Activated naive CD4-positive, alpha-beta T cell treated with anti-CD3 and anti-CD28 coated beads, Interleukin-2, amount 50 U/mL, for 72 hours (primary cell): Measurements from ENCODE around the gene ZNF423. TPM values are rescaled to one million over a fixed set of nuclear protein-coding genes. Genes with fewer than 3 reads are reported as not detected.

Experiments
- ATAC-seq, 2 donors: fragments of 150-1000 bp; cut with Tn5 transposase; 2 replicates each; pipeline ENCODE4 v1.10.0; 2021; ENCODE audit warnings: mild to moderate bottlenecking in 2 of 2, moderate library complexity in 2 of 2
- DNase-seq, 2 donors: peaks; one replicate each; pipeline ENCODE4 v3.0.0; 2021 to 2022; ENCODE audit warnings: low spot score in 2 of 2
- H3K27ac Mint-ChIP-seq, 2 donors: one replicate each; pipeline ENCODE4 v1.8.0; 2022; ENCODE audit warnings: mild to moderate bottlenecking in 2 of 2, mixed read lengths in 2 of 2
- H3K36me3 Mint-ChIP-seq, 2 donors: one replicate each; pipeline ENCODE4 v1.8.0; 2022; ENCODE audit warnings: mixed read lengths in 2 of 2
- H3K9me3 Mint-ChIP-seq, 2 donors: one replicate each; pipeline ENCODE4 v1.8.0; 2022; ENCODE audit warnings: mixed read lengths in 2 of 2
- total RNA-seq, 2 donors: library from RNA; stranded (reverse); gene quantifications; one replicate each; pipeline ENCODE4 v1.2.3, GENCODE V29; 2022

ZNF423 gene
- total RNA-seq, 2 donors from 2014 or later: 0.05 TPM; not detected in 1

DNA sequence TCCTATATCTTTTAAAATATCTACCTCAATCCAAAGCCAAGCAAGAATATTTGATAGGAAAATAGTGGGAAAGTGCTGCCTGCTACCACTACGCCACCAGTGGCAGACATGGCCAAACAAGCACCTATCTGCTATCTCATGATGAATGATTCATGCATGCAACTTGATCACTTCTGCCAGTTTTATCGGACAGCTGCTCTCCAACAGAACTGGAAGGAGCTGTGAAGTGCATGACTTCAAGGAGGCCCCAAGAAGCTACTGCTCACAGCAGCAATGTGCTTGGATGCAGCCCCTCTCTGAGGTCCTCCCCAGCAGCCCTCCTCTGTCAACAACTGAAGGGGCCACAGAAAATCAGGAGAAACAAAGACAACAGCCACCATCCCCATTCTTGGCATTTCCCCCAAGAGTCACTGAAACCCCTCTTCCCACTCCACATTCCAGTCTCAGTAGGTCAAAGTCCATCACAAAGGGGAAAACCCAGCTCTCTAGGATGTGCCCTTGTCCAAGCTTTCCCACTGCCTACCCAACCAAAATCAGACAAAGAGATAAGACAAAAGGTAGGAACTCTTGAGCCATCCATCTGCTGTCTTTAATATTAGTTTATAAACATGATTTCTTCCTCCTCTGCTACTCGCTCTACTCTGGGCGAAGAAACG, 267.1 kb downstream of the ZNF423 start:
- no peak for DNase-seq

DNA sequence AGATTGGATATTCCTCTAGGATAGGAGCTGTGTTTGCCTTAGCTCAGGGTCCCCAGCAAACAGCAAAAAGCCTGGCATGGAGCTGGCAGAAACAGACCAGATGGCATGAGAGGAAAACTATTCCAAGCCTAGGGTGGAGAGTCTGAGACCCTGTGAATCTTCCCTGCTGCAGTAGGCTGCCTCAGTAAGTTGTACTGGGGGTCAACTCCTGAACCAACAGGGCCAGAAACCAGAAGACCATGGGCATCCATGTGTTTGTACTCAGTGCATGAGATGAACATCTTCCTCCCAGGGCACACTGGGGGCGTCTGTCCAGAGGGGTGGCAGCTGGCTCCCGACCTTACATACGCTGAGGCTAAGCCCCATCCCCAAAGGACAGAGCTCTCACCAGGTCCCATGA, 267.9 kb downstream of the ZNF423 start:
- no peaks in the 10 kb centered on the region for H3K9me3 Mint-ChIP-seq
- no peaks in the 10 kb centered on the region for H3K36me3 Mint-ChIP-seq
- ATAC-seq (no peak), DNase-seq (no peak)
- no peak overlapping the region for H3K27ac Mint-ChIP-seq

More for the DNA sequence above, 267.1 kb downstream of the ZNF423 start:
- no peak overlapping the region for H3K27ac Mint-ChIP-seq
- no peaks in the 10 kb centered on the region for H3K36me3 Mint-ChIP-seq
- ATAC-seq: no peak
- H3K9me3 Mint-ChIP-seq: no peaks in the 10 kb centered on the region

DNA sequence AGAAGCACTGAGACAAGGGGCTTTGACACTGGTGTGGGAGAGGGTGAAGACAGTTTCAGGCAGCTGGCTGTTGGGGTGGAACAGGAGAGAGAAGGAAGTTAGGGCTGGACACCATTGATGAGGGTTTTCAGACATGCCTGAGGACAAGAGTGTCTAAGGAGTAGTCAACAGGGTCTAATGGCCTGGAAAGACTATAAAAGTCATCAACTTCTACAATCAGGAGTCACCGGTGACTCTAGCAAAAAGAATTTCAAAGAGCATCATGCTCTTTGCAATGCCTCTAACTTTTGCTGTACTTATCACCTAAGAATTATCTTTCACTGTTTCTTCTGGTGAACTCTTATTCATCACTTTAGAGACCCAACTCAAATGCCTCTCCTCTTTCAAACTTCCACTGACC, 268.4 kb downstream of the ZNF423 start:
- H3K9me3 Mint-ChIP-seq: no peaks in the 10 kb centered on the region
- no peak for DNase-seq
- no peak for ATAC-seq

DNA sequence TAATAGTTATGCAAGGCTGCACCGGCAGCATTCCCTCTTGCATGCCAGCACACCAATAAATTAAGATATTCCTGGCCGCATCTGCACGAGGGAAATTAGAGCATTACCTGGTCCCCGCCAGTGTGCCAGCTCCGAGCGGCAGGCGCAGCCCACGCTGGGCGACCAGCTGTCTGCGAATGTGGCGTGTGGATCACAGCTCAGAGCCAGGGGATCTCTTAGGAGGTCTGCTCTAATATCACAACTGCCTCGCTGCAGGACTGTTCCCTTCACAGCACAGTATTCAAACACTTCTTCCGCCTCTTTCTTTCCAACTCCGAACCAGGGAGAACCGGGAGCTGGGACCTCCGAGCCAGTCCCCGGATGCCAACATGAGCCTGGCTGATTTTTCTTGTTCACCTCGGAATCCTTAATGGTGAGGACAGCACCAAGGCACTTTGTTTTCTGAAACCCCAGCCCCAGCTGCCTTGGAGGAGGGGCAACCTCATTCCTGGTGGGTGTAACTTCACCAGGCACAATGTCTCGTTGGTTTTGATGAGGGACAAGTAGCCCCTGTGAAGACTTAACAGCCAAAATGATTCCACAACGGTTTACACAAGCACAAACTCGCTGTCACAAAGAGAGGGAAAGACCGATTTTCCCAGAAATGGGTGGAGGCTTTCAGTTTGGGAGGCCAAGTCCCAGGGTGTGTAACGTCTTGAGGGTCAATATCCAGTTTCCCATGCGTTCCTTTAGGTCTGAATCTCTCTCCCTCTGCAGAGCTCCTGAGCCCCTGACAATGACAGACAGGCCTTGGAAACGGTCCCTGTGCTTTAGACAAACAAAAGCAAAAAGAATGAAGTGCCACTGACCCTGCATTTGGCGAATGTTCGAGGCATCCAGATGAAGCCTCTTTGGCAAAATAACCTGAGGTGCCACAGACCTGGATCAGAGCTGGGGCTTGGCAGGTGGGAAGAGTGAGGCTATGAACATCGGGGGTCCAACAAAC, 269.2 kb downstream of the ZNF423 start:
- no peaks in the 10 kb centered on the region for H3K36me3 Mint-ChIP-seq
- DNase-seq (no peak), ATAC-seq (no peak)
- H3K9me3 Mint-ChIP-seq: no peaks in the 10 kb centered on the region
- no peak overlapping the region for H3K27ac Mint-ChIP-seq

More for the DNA sequence above, 268.4 kb downstream of the ZNF423 start:
- Mint-ChIP-seq H3K36me3 (no peaks in the 10 kb centered on the region), H3K27ac (no peak overlapping the region)

DNA sequence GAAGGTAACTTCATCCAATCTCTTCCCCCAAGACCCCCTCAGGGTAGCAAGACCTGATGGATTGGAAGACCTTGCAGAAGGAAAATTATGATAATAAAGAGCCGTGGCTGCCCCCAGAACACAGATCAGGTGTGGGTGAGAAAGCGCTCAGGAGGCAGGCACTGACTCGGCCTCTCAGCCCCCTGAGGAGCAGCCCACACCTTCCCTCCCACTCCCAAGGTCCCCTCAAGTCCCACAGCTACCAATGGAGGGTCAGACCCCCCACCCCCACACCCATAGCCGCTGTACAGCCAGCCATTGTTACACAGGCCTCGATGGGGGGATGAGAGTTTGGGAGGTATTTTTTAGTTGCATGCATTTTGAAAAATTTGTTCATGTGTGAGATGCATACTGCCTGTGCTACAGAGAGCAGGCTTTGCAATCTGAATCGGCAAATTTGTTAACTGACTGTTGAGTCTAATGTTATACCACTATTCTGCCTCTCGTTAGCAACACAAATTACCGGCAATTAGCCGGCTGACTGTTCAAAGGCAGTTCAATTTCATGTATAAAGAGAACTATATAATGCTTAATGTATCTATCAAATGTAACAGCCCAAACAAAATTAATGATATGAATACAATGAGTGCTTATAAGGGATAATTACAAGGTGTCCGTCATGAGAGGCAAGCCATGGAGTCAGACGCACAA, 270.6 kb downstream of the ZNF423 start:
- DNase-seq (no peak), ATAC-seq (no peak)
- Mint-ChIP-seq H3K36me3 (no peaks in the 10 kb centered on the region), H3K9me3 (no peaks in the 10 kb centered on the region), H3K27ac (no peak overlapping the region)

DNA sequence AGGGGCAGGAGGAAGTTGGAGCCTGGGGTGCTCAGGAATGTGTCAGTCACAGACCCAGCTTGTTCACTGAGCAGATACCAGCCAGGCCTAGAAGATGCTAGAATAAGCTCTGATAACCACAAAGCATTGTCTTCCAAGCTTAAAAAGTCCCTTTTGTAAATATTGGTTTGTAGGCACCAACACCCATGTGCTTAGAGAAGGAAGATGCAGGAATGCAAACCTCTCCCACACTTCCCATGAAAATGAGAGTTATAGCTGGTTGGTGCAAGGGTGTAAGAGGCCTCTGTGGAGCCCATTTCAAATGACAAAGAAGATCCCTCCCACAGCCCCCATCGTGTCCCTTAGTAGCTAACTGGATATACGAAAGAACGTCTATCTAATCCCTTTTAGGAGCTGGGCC, 272.0 kb downstream of the ZNF423 start:
- Mint-ChIP-seq H3K27ac (no peak overlapping the region), H3K9me3 (no peaks in the 10 kb centered on the region), H3K36me3 (no peaks in the 10 kb centered on the region)
- DNase-seq: no peak
- no peak for ATAC-seq

DNA sequence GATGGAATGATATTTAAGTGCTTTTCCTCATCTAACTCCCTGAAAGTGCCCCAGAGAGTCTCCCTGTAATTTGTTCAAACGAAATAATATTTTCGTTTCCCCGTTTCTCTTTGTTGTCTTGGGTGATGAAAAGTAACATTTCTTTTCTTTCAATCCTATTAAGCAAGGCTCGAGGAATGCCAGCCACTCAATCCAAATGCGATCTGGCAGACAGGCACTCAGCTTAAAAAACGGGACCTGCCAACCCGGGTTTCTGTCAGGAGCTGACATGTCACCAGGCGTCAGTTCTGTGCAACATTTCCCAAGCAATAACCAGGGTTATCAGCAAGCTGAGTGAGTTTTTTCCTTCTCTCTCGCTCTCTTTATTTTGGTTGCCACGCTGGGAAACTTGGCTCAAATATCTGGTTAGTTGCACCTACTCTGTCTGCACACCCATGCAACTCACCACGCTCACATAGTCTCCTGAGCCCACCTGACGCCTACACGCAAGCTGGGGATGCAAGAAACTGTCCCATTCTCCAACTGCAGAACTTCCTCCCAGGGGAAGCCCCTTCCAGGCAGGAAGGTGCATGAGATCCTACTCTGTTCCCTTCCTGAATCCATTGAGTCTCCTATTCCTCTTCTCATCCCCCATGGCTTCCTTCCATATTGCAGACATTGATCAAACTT, 274.1 kb downstream of the ZNF423 start:
- Mint-ChIP-seq H3K36me3 (no peaks in the 10 kb centered on the region), H3K27ac (no peak overlapping the region), H3K9me3 (no peaks in the 10 kb centered on the region)
- DNase-seq (no peak), ATAC-seq (no peak)

DNA sequence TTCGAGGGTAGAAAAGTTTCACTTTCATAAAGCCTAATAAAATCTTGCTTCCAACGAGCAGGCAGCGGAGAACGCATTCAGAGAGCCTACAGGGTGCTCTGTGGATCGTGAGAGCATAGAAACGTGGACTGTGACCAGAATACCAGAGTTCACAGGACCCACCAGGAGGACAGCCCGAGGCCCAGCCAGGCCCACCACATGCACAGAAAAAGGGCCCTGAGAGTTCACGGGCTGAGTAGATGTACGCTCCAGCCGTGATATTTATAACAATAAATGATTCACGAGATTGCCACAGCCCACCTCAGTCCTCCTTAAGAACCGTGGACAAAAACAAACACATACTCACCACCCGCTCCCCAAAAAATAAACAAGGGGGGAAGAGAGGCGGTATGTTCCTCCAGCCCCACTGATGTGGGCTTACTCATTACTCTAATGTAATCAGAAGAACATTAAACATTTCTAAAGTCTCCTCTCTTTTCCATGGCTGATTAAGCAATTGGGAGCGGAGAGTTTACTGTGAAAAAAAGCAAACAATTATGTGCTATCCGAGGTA, 275.1 kb downstream of the ZNF423 start:
- no peaks in the 10 kb centered on the region for H3K36me3 Mint-ChIP-seq
- ATAC-seq (no peak), DNase-seq (no peak)
- no peaks in the 10 kb centered on the region for H3K9me3 Mint-ChIP-seq
- no peak overlapping the region for H3K27ac Mint-ChIP-seq

DNA sequence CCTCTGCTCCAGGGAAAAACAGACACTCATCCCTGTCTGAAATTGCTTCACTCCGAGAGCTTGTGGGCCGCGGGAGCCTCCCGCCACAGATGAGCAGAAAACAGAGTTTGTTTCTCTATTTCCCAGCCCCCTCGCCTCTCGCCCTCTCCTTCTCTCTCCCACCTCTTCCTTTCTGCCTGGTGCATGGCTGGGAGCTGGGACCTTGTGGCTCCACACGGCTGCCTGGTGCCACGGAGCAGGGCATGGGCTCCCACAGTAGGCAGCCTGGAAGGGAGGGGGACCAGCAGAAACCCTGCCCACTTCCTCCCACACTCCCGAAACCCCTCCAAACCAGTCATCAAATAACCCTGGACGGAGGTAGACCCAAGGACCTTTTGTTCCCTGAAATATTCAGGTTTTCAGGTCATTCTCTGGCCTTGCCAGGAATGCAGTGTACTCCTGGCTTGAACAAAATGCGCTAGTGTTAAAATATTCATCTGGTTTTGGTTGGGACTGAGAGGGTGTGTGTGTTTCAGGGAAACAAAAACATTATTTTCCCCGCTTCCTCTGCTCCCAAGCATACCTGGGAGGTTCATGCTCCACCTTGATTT, 277.4 kb downstream of the ZNF423 start:
- Mint-ChIP-seq H3K9me3 (no peaks in the 10 kb centered on the region), H3K36me3 (no peaks in the 10 kb centered on the region), H3K27ac (no peak overlapping the region)
- ATAC-seq (no peak), DNase-seq (no peak)

DNA sequence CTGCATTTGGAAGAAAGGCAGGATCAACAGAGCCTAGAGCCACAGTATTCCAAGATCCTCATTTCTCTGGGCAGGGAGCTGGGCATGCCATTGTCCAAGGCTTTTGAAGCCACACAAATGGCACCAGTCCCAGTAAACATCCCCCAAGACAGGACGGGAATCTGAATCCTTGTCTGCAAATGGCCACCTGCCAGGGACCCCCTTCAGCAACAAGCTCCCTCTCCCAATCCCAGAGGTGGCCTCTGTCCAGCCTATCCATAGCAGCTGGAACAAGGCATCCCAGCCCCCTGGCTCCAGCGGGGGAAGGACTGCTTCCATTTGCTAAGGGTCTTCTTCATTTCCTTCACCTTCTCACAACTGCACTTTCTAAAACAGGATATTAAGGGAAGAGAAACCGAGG, 277.9 kb downstream of the ZNF423 start:
- no peak overlapping the region for H3K27ac Mint-ChIP-seq
- no peaks in the 10 kb centered on the region for H3K36me3 Mint-ChIP-seq
- no peak for DNase-seq
- ATAC-seq: no peak
- H3K9me3 Mint-ChIP-seq: peaks cover 0 to under 1% of the 10 kb centered on the region in 2 donors

DNA sequence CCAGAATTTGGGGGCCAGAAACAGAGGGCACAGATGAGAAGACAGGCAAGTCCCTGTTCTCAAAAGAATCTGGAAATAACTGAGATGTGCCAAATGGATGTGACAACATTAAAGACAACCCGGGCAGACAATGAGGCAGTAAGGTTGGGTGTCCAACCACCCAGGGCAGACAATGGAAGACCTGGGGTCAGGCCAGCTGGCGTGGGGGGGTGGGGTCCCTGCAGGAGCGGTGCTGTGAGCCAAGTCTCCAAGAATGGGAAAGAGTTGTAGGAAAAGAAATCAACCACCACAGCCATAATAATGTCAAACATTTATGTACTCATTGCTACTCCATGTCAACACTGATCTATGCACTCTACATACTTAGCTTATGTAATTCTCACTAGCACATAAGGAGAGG, 279.0 kb downstream of the ZNF423 start:
- ATAC-seq (no peak), DNase-seq (no peak)
- H3K36me3 Mint-ChIP-seq: no peaks in the 10 kb centered on the region
- H3K27ac Mint-ChIP-seq: no peak overlapping the region
- peaks cover 0 to 4% of the 10 kb centered on the region in 2 donors for H3K9me3 Mint-ChIP-seq

DNA sequence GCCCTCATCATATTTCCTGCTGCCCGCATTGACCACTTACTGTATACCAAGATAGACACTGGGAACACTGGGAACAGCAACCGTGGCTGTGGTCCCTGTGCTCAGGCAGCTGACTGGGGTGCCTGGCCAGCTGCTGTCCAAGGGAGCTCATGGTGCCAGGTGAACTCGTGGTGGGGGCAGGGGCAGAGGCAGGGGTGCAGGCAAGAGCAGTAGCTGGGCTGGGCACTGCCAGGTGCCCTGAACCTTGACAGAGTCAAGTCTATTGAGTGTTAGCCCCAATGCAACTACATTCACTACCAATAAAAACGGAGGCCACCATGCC, 279.8 kb downstream of the ZNF423 start:
- Mint-ChIP-seq H3K36me3 (no peaks in the 10 kb centered on the region), H3K27ac (no peak overlapping the region), H3K9me3 (peaks cover 0 to 4% of the 10 kb centered on the region in 2 donors)
- ATAC-seq (no peak), DNase-seq (no peak)

DNA sequence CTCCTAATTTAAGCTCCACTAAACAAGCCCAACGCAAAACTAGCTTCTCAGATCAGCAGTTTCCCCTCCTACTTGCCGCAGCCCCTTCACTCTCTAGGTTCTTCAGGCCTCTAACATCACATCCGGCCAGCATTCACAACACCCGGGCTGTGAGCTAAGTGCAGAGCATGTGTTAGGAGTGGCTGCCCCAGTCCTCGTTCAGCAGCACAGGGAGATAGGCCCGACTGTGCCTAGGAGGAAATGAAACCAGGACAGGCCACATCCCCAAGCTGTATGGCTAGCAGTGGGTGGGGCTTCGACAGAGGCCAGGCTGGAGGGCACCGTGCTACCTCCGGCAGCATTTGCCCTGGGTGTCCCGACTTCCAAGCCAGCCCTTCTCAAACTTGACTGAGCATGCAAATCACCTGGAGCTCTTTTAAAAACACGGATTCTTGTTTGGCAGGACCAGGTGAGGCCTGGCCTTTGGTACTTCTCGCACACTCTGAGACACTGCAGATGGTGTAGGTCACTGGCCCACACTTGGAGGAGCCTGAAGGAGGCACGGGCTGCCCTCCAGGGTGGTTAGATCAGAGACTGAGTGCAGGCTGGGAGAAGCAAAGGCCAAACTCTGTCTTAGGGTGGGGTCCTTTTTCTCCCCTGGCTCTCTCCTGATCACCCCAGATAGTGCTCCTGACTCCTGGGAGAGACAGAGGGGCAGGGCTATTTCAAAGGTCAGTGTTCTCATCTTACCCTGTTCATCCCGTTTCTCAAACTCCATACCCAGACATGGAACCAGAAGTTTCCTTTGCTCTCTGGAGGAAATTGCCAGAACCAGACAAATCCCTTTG, 280.4 kb downstream of the ZNF423 start:
- ATAC-seq: no peak
- Mint-ChIP-seq H3K9me3 (peaks cover 0 to 4% of the 10 kb centered on the region in 2 donors), H3K27ac (peak overlapping the region in 1 of 2 donors; percentile 15), H3K36me3 (no peaks in the 10 kb centered on the region)
- no peak for DNase-seq

DNA sequence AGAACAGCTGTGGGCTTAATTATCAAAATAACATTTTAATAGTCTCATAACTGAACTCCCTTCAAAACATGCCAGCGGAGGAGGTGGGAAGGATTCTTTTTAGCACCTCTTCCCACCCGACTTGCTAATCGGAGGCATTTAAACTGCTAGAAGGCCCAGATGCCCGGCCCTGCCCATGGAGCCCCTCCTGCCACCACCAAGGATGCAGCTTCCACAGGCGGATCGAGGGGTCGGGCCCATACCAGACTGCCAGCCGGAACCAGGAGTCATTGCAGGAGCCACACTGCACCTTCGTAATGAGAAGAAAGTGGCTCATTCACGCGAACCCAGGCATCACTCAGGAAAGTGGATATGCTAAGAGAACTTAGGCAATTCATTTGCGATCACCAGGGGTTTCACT, 281.1 kb downstream of the ZNF423 start:
- DNase-seq: no peak
- peaks cover 0 to 4% of the 10 kb centered on the region in 2 donors for H3K9me3 Mint-ChIP-seq
- no peak overlapping the region for H3K27ac Mint-ChIP-seq
- ATAC-seq: no peak
- no peaks in the 10 kb centered on the region for H3K36me3 Mint-ChIP-seq

DNA sequence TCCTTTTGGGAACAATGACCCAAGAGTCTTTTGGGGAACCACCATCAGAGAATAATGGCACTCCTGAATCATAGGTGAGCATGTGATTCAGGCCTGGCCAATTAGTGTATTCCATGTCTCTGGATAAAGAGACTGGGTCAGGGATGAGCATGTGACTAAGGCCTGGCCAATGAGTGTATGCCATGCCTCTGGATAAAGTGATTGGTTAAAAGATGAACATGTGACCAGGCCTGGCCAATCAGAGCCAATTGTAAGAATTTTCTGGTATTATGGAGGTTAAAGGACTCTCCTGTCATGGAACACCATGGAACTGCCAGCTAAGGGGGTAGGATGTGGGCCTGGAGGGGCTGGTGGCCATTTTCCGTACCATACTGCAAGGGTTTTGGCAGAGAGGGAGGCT, 288.0 kb downstream of the ZNF423 start:
- Mint-ChIP-seq H3K9me3 (peaks cover 0 to 3% of the 10 kb centered on the region in 2 donors), H3K27ac (no peak overlapping the region), H3K36me3 (no peaks in the 10 kb centered on the region)
- ATAC-seq (peak in 1 of 2 donors; percentile 84), DNase-seq (no peak)
